GM23338 (cell line): ENCODE measurements around the gene SYNE3. TPM values are rescaled to one million over a fixed set of nuclear protein-coding genes. Genes with fewer than 3 reads are reported as not detected.

Experiments used
- ATAC-seq: fragments of 200-7000 bp; cut with Tn5 transposase; 3 replicates; pipeline ENCODE4 v1.9.1; 2020
- DNase-seq: peaks from one replicate; pipeline ENCODE4 v3.0.0-alpha.2; 2015; ENCODE audit warnings: low spot score
- H2AFZ ChIP-seq: fragments of 200-600 bp; sonication (generic); 2 replicates; pipeline ENCODE4 v1.8.0; 2016; ENCODE audit warnings: antibody characterized with exemption, mild to moderate bottlenecking, moderate library complexity
- H3F3A ChIP-seq: fragments of 200-600 bp; sonication (generic); replicated peaks from 2 replicates; pipeline ENCODE4 v1.8.0; 2017; ENCODE audit warnings: antibody characterized with exemption, mixed run types, low read depth
- H3K27ac ChIP-seq: fragments of 200-600 bp; sonication (generic); 2 replicates; pipeline ENCODE4 v1.6.1; 2016; ENCODE audit warnings: low read depth
- H3K27me3 ChIP-seq: fragments of 200-600 bp; sonication (generic); 2 replicates; pipeline ENCODE4 v1.8.0; 2016; ENCODE audit warnings: mild to moderate bottlenecking, mixed run types, moderate library complexity; ENCODE audit not compliant: insufficient read depth
- H3K36me3 ChIP-seq: fragments of 200-600 bp; sonication (generic); 2 replicates; pipeline ENCODE4 v1.8.0; 2016; ENCODE audit warnings: mild to moderate bottlenecking; ENCODE audit not compliant: insufficient read depth
- H3K4me1 ChIP-seq: fragments of 200-600 bp; sonication (generic); 2 replicates; pipeline ENCODE4 v1.8.0; 2016; ENCODE audit warnings: mild to moderate bottlenecking, moderate library complexity; ENCODE audit not compliant: insufficient read depth
- H3K4me2 ChIP-seq: fragments of 200-600 bp; sonication (generic); 2 replicates; pipeline ENCODE4 v1.7.1; 2017; ENCODE audit warnings: mixed run types
- H3K4me3 ChIP-seq: fragments of 200-600 bp; sonication (generic); 2 replicates; pipeline ENCODE4 v1.6.1; 2016; ENCODE audit warnings: mixed run types
- H3K79me2 ChIP-seq: fragments of 200-600 bp; sonication (generic); replicated peaks from 2 replicates; pipeline ENCODE4 v1.8.0; 2017; ENCODE audit warnings: mild to moderate bottlenecking; ENCODE audit not compliant: insufficient read depth
- H3K9me2 ChIP-seq: fragments of 200-600 bp; sonication (generic); 2 replicates; pipeline ENCODE4 v1.8.0; 2017; ENCODE audit not compliant: insufficient read depth
- H4K20me1 ChIP-seq: fragments of 200-600 bp; sonication (generic); replicated peaks from 2 replicates; pipeline ENCODE4 v1.8.0; 2017; ENCODE audit warnings: mild to moderate bottlenecking; ENCODE audit not compliant: insufficient read depth
- H3K27ac Mint-ChIP-seq: 2 replicates; pipeline ENCODE4 v1.8.0; 2020; ENCODE audit warnings: inconsistent platforms, mild to moderate bottlenecking, moderate library complexity, mixed read lengths
- H3K27me3 Mint-ChIP-seq: 3 replicates; pipeline ENCODE4 v1.8.0; 2022; ENCODE audit warnings: low read depth, mild to moderate bottlenecking, moderate library complexity, mixed read lengths, inconsistent platforms; ENCODE audit not compliant: insufficient read depth, poor library complexity
- H3K36me3 Mint-ChIP-seq: 3 replicates; pipeline ENCODE4 v1.8.0; 2021; ENCODE audit warnings: low read depth, mild to moderate bottlenecking, inconsistent platforms, moderate library complexity, mixed read lengths
- H3K4me1 Mint-ChIP-seq: 3 replicates; pipeline ENCODE4 v1.8.0; 2020; ENCODE audit warnings: mild to moderate bottlenecking, inconsistent platforms, mixed read lengths
- H3K4me3 Mint-ChIP-seq: 3 replicates; pipeline ENCODE4 v1.8.0; 2021; ENCODE audit warnings: moderate library complexity, mild to moderate bottlenecking, inconsistent platforms, mixed read lengths
- H3K9me3 Mint-ChIP-seq: 3 replicates; pipeline ENCODE4 v1.8.0; 2020; ENCODE audit warnings: moderate library complexity, mild to moderate bottlenecking, inconsistent platforms, mixed read lengths
- CREB1 ChIP-seq: fragments of 250-450 bp; sonication (Bioruptor Pico); IDR thresholded peaks from 2 replicates; pipeline ENCODE4 v1.5.0; 2020; ENCODE audit warnings: low read depth, mild to moderate bottlenecking, moderate library complexity
- CTCF ChIP-seq, 2 experiments: fragments of 200-600 bp in 1 of 2; sonication (generic) in 1 of 2; conservative IDR thresholded peaks; 2 replicates each; pipeline versions ENCODE4 v1.5.1 to v1.6.1; 2016 to 2017; ENCODE audit warnings: antibody characterized with exemption in 2 of 2, low read depth in 2 of 2, mild to moderate bottlenecking in 2 of 2, moderate library complexity in 1 of 2
- ETS1 ChIP-seq: IDR thresholded peaks from 2 replicates; pipeline ENCODE4 v1.6.1; 2016; ENCODE audit warnings: antibody characterized with exemption
- EZH2 ChIP-seq: fragments of 200-600 bp; sonication (generic); IDR thresholded peaks from one replicate; pipeline ENCODE4 v1.8.0; 2017; ENCODE audit warnings: antibody characterized with exemption, mild to moderate bottlenecking, low read depth; ENCODE audit not compliant: unreplicated experiment
- EZH2phosphoT487 ChIP-seq: fragments of 200-600 bp; sonication (generic); IDR thresholded peaks from one replicate; pipeline ENCODE4 v1.8.1; 2018; ENCODE audit warnings: antibody characterized with exemption; ENCODE audit not compliant: unreplicated experiment
- JUNB ChIP-seq: IDR thresholded peaks from one replicate; pipeline ENCODE4 v1.6.1; 2016; ENCODE audit warnings: antibody characterized with exemption; ENCODE audit not compliant: unreplicated experiment
- NANOG ChIP-seq: IDR thresholded peaks from 2 replicates; pipeline ENCODE4 v1.6.1; 2016; ENCODE audit warnings: antibody characterized with exemption, borderline replicate concordance
- POLR2AphosphoS5 ChIP-seq: IDR thresholded peaks from 2 replicates; pipeline ENCODE4 v1.6.1; 2016; ENCODE audit warnings: antibody characterized with exemption, low read depth
- STAT1 ChIP-seq: IDR thresholded peaks from one replicate; pipeline ENCODE4 v1.6.1; 2016; ENCODE audit warnings: antibody characterized with exemption; ENCODE audit not compliant: unreplicated experiment
- ZNF114 ChIP-seq: fragments of 250-450 bp; sonication (Bioruptor Pico); IDR thresholded peaks from 2 replicates; pipeline ENCODE4 v1.5.0; 2020; ENCODE audit warnings: mild to moderate bottlenecking, moderate library complexity
- ZNF331 ChIP-seq: fragments of 250-450 bp; sonication (Bioruptor Pico); IDR thresholded peaks from 2 replicates; pipeline ENCODE4 v1.5.0; 2020; ENCODE audit warnings: low read depth, mild to moderate bottlenecking, moderate library complexity
- ZNF462 ChIP-seq: fragments of 250-450 bp; sonication (Bioruptor Pico); IDR thresholded peaks from 2 replicates; pipeline ENCODE4 v1.5.0; 2020; ENCODE audit warnings: mild to moderate bottlenecking, moderate library complexity
- polyA plus RNA-seq: library from polyadenylated mRNA; unstranded; fragments of >200 nt; fragmentation: Nextera tagmentation; extraction: Ambion mirVana; gene quantifications from 2 replicates; pipeline ENCODE4 v1.2.1, GENCODE V29; 2016
- total RNA-seq: library from RNA; depleted of rRNA; stranded (reverse); fragments of >200 nt; shearing (Covaris generic); gene quantifications from 2 replicates; pipeline ENCODE4 v1.2.3, GENCODE V29; 2014
- TF ChIP-seq, protein P1 (sequence below): IDR thresholded peaks from one replicate; pipeline ENCODE4 v1.6.1; 2018; ENCODE audit warnings: antibody characterized with exemption; ENCODE audit not compliant: unreplicated experiment

The SYNE3 gene
- total and polyA plus RNA-seq, 2 experiments from 2014 or later, result 0.02 to 0.03 TPM

- Histone ChIP-seq H3K27me3 (no peaks in the 10 kb centered on the region), H3F3A (no peaks in the 10 kb centered on the region), H3K79me2 (no peaks in the 10 kb centered on the region), H3K4me1 (no peaks in the 10 kb centered on the region), H3K4me3 (no peak overlapping the region), H3K4me2 (no peak overlapping the region), H2AFZ (no peak overlapping the region), H3K9me2 (no peaks in the 10 kb centered on the region), H4K20me1 (no peaks in the 10 kb centered on the region), H3K27ac (no peak overlapping the region), H3K36me3 (no peaks in the 10 kb centered on the region)
- no peak for ATAC-seq
- Mint-ChIP-seq H3K4me3 (no peak overlapping the region), H3K27ac (no peak overlapping the region), H3K4me1 (no peaks in the 10 kb centered on the region), H3K9me3 (no peaks in the 10 kb centered on the region), H3K36me3 (no peaks in the 10 kb centered on the region), H3K27me3 (peaks cover 3% of the 10 kb centered on the region)
- DNase-seq, result no peak
- TF ChIP-seq ETS1 (no peak), POLR2AphosphoS5 (no peak), JUNB (no peak), ZNF114 (CRISPR knock-in tag) (no peak), CTCF (conservative IDR thresholded peaks at IDR 0.05; ENCODE audit: low read depth in 2 of 2) (no peak), ZNF462 (CRISPR knock-in tag) (no peak), EZH2phosphoT487 (no peak), EZH2 (no peak), NANOG (no peak), ZNF331 (CRISPR knock-in tag) (no peak), STAT1 (no peak), CREB1 (CRISPR knock-in tag) (no peak)
- TF ChIP-seq, protein P1, sequence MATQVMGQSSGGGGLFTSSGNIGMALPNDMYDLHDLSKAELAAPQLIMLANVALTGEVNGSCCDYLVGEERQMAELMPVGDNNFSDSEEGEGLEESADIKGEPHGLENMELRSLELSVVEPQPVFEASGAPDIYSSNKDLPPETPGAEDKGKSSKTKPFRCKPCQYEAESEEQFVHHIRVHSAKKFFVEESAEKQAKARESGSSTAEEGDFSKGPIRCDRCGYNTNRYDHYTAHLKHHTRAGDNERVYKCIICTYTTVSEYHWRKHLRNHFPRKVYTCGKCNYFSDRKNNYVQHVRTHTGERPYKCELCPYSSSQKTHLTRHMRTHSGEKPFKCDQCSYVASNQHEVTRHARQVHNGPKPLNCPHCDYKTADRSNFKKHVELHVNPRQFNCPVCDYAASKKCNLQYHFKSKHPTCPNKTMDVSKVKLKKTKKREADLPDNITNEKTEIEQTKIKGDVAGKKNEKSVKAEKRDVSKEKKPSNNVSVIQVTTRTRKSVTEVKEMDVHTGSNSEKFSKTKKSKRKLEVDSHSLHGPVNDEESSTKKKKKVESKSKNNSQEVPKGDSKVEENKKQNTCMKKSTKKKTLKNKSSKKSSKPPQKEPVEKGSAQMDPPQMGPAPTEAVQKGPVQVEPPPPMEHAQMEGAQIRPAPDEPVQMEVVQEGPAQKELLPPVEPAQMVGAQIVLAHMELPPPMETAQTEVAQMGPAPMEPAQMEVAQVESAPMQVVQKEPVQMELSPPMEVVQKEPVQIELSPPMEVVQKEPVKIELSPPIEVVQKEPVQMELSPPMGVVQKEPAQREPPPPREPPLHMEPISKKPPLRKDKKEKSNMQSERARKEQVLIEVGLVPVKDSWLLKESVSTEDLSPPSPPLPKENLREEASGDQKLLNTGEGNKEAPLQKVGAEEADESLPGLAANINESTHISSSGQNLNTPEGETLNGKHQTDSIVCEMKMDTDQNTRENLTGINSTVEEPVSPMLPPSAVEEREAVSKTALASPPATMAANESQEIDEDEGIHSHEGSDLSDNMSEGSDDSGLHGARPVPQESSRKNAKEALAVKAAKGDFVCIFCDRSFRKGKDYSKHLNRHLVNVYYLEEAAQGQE, result no peak
Measured at GRCh38 chr14:95495538-95496025, 20.9 kb downstream of the SYNE3 start.
